ENCODE measurements around the gene LRRC41. TPM values are rescaled to one million over a fixed set of nuclear protein-coding genes. Genes with fewer than 3 reads are reported as not detected.

LRRC41 gene
- total and polyA plus RNA-seq, 4 donors = 22.0 to 58.4 (median 27.7) TPM

GRCh38 chr1:46280092-46280491, 23.3 kb downstream of the LRRC41 start (continued):
- TF ChIP-seq JUND (IDR thresholded peaks at IDR 0.05) (no peak), ZBTB33 (IDR thresholded peaks at IDR 0.05) (no peak), GABPA (IDR thresholded peaks at IDR 0.05 in 1 of 2, conservative IDR thresholded peaks at IDR 0.05 in 1 of 2) (no peak), RAD21 (IDR thresholded peaks at IDR 0.05) (no peak), MAX (IDR thresholded peaks at IDR 0.05) (no peak), FOXA2 (IDR thresholded peaks at IDR 0.05) (no peak)

- Histone ChIP-seq H3K27me3 (ENCODE audit: control insufficient read depth in 4 of 4, insufficient read depth in 4 of 4, low read length in 3 of 4) (no peaks in the 10 kb centered on the region), H3K4me1 (ENCODE audit: control insufficient read depth in 4 of 4, insufficient read depth in 4 of 4, low read length in 3 of 4) (no peaks in the 10 kb centered on the region), H3K27ac (ENCODE audit: low read depth in 1 of 2, low read length in 2 of 2) (no peak overlapping the region), H3K9me3 (ENCODE audit: control insufficient read depth in 4 of 4, low read length in 3 of 4) (no peaks in the 10 kb centered on the region), H3K9ac (ENCODE audit: low read depth in 1 of 2, low read length in 2 of 2) (no peak overlapping the region), H3K36me3 (ENCODE audit: control insufficient read depth in 4 of 4, insufficient read depth in 3 of 4, low read depth in 1 of 4, low read length in 3 of 4) (peaks cover 2 to 39% (median 22%) of the 10 kb centered on the region in 4 donors), H3K4me3 (ENCODE audit: low read depth in 1 of 3, low read length in 3 of 3) (no peak overlapping the region)
- no peak for TF ChIP-seq JUND (IDR thresholded peaks at IDR 0.05)
- no peak for TF ChIP-seq REST (IDR thresholded peaks at IDR 0.05)
- no peak for TF ChIP-seq FOXA2 (IDR thresholded peaks at IDR 0.05)
- no peak for TF ChIP-seq EGR1 (IDR thresholded peaks at IDR 0.05; ENCODE audit: low read depth in 2 of 2)
- TF ChIP-seq RXRA (IDR thresholded peaks at IDR 0.05) = no peak
- no peak for TF ChIP-seq FOXA1 (IDR thresholded peaks at IDR 0.05)
- TF ChIP-seq GABPA (IDR thresholded peaks at IDR 0.05 in 1 of 2, conservative IDR thresholded peaks at IDR 0.05 in 1 of 2) = no peak
- 96% methylated on average over 12 of the region's 12 CpGs for WGBS
- DNase-seq (ENCODE audit: low spot score) = no peak
Measured at GRCh38 chr1:46278807-46279206, 24.6 kb downstream of the LRRC41 start.

GRCh38 chr1:46277658-46278373, 25.6 kb downstream of the LRRC41 start:
- no peaks in the 10 kb centered on the region for H3K4me1 ChIP-seq (ENCODE audit: control insufficient read depth in 4 of 4, insufficient read depth in 4 of 4, low read length in 3 of 4)
- peaks cover 2 to 39% (median 20%) of the 10 kb centered on the region in 4 donors for H3K36me3 ChIP-seq (ENCODE audit: control insufficient read depth in 4 of 4, insufficient read depth in 3 of 4, low read depth in 1 of 4, low read length in 3 of 4)
- 88% methylated on average over 14 of the region's 14 CpGs for WGBS
- H3K4me3 ChIP-seq (ENCODE audit: low read depth in 1 of 3, low read length in 3 of 3) = no peak overlapping the region
- no peak overlapping the region for H3K9ac ChIP-seq (ENCODE audit: low read depth in 1 of 2, low read length in 2 of 2)
- no peak overlapping the region for H3K27ac ChIP-seq (ENCODE audit: low read depth in 1 of 2, low read length in 2 of 2)
- TF ChIP-seq FOXA2 (IDR thresholded peaks at IDR 0.05) = no peak
- no peak for TF ChIP-seq ZBTB33 (IDR thresholded peaks at IDR 0.05)
- TF ChIP-seq SP1 (IDR thresholded peaks at IDR 0.05) = no peak
- peak; percentile 68 for DNase-seq (ENCODE audit: low spot score)
- no peaks in the 10 kb centered on the region for H3K9me3 ChIP-seq (ENCODE audit: control insufficient read depth in 4 of 4, low read length in 3 of 4)
- no peaks in the 10 kb centered on the region for H3K27me3 ChIP-seq (ENCODE audit: control insufficient read depth in 4 of 4, insufficient read depth in 4 of 4, low read length in 3 of 4)

All from liver (tissue), 9 donors.